HCT116 (cell line): Measurements from ENCODE around the gene GLDC.

ENCODE experiments used
- CEBPB ChIP-seq: IDR thresholded peaks from 2 replicates; pipeline ENCODE4 v1.6.1; 2012; ENCODE audit warnings: low read depth
- EGR1 ChIP-seq: IDR thresholded peaks from 2 replicates; pipeline ENCODE4 v1.6.1; 2012; ENCODE audit warnings: low read depth
- EZH2 ChIP-seq: fragments of 200-600 bp; sonication (generic); IDR thresholded peaks from 2 replicates; pipeline ENCODE4 v1.6.1; 2017; ENCODE audit warnings: antibody characterized with exemption, mixed run types
- EZH2phosphoT487 ChIP-seq: fragments of 200-600 bp; IDR thresholded peaks from 2 replicates; pipeline ENCODE4 v1.6.1; 2018; ENCODE audit warnings: antibody characterized with exemption, borderline replicate concordance
- POLR2AphosphoS5 ChIP-seq: IDR thresholded peaks from 2 replicates; pipeline ENCODE4 v1.6.1; 2011; ENCODE audit warnings: mild to moderate bottlenecking, low read depth, low read length, moderate library complexity
- SP1 ChIP-seq: IDR thresholded peaks from 2 replicates; pipeline ENCODE4 v1.6.1; 2012; ENCODE audit warnings: low read depth
- ZNF274 ChIP-seq: fragments of 200-500 bp; sonication (Bioruptor generic); IDR thresholded peaks from 2 replicates; pipeline ENCODE4 v1.6.1; 2014; ENCODE audit warnings: mild to moderate bottlenecking, low read depth, low read length, inconsistent platforms
- TF ChIP-seq, protein P1 (sequence below), 3 experiments: fragments of 200-600 bp in 1 of 3; sonication (generic) in 1 of 3; IDR thresholded peaks in 2 of 3; conservative IDR thresholded peaks in 1 of 3; 2 replicates each; pipeline ENCODE4 v1.5.1; 2012 to 2017; ENCODE audit warnings: low read depth in 2 of 3, low read length in 2 of 3, antibody characterized with exemption in 1 of 3, borderline replicate concordance in 1 of 3, control low read depth in 1 of 3, mild to moderate bottlenecking in 1 of 3, mixed read lengths in 1 of 3, mixed run types in 1 of 3, moderate library complexity in 1 of 3; ENCODE audit not compliant: insufficient read depth in 1 of 3
- TF ChIP-seq, protein P2 (sequence below): IDR thresholded peaks from 2 replicates; pipeline ENCODE4 v1.6.1; 2012; ENCODE audit warnings: low read depth
- TF ChIP-seq, protein P3 (sequence below): IDR thresholded peaks from 2 replicates; pipeline ENCODE4 v1.6.1; 2012

DNA sequence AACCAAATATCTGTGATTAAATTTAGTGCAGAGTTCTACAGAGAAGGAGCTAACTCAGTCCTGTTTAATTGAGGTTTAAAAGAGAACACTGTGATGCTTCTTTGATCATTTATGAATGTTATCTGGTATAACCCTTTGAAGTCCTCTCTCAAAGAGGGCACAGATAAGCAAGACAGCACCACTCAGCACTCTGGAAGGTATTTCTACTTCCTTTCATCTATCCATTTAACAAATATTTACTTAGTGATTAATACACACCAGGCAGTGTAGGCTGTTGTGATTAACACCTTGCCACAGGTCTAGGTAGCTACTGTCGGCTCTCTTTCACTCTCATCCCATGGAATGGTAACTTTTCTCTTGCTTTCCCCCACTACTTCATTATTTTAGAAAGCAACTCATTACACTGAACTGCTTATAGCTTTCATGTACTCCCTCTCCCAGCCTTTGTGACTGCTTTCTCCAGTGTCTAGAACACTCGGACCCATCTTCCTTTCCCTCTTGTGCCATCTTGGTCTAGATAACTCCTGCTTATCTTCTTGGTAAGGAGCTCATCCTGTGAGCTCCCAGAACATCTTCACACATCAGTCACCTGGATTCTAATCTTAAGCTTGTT is 54.7 kb downstream of the GLDC start:
- TF ChIP-seq, protein P1, sequence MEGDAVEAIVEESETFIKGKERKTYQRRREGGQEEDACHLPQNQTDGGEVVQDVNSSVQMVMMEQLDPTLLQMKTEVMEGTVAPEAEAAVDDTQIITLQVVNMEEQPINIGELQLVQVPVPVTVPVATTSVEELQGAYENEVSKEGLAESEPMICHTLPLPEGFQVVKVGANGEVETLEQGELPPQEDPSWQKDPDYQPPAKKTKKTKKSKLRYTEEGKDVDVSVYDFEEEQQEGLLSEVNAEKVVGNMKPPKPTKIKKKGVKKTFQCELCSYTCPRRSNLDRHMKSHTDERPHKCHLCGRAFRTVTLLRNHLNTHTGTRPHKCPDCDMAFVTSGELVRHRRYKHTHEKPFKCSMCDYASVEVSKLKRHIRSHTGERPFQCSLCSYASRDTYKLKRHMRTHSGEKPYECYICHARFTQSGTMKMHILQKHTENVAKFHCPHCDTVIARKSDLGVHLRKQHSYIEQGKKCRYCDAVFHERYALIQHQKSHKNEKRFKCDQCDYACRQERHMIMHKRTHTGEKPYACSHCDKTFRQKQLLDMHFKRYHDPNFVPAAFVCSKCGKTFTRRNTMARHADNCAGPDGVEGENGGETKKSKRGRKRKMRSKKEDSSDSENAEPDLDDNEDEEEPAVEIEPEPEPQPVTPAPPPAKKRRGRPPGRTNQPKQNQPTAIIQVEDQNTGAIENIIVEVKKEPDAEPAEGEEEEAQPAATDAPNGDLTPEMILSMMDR (IDR thresholded peaks at IDR 0.05 in 2 of 3, conservative IDR thresholded peaks at IDR 0.05 in 1 of 3; ENCODE audit: borderline replicate concordance in 1 of 3, insufficient read depth in 1 of 3, low read depth in 2 of 3, low read length in 2 of 3): no peak
- TF ChIP-seq ZNF274: no peak
- TF ChIP-seq EZH2: no peak
- TF ChIP-seq, protein P2, sequence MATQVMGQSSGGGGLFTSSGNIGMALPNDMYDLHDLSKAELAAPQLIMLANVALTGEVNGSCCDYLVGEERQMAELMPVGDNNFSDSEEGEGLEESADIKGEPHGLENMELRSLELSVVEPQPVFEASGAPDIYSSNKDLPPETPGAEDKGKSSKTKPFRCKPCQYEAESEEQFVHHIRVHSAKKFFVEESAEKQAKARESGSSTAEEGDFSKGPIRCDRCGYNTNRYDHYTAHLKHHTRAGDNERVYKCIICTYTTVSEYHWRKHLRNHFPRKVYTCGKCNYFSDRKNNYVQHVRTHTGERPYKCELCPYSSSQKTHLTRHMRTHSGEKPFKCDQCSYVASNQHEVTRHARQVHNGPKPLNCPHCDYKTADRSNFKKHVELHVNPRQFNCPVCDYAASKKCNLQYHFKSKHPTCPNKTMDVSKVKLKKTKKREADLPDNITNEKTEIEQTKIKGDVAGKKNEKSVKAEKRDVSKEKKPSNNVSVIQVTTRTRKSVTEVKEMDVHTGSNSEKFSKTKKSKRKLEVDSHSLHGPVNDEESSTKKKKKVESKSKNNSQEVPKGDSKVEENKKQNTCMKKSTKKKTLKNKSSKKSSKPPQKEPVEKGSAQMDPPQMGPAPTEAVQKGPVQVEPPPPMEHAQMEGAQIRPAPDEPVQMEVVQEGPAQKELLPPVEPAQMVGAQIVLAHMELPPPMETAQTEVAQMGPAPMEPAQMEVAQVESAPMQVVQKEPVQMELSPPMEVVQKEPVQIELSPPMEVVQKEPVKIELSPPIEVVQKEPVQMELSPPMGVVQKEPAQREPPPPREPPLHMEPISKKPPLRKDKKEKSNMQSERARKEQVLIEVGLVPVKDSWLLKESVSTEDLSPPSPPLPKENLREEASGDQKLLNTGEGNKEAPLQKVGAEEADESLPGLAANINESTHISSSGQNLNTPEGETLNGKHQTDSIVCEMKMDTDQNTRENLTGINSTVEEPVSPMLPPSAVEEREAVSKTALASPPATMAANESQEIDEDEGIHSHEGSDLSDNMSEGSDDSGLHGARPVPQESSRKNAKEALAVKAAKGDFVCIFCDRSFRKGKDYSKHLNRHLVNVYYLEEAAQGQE: no peak
- TF ChIP-seq, protein P3, sequence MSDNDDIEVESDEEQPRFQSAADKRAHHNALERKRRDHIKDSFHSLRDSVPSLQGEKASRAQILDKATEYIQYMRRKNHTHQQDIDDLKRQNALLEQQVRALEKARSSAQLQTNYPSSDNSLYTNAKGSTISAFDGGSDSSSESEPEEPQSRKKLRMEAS: no peak
- no peak for TF ChIP-seq EZH2phosphoT487
- TF ChIP-seq EGR1: no peak
- TF ChIP-seq CEBPB: 0 out of 2 replicates have a peak, but pooled peaks have one; percentile 21
- TF ChIP-seq SP1: no peak; the same call in none of the 2 replicates
- TF ChIP-seq POLR2AphosphoS5: no peak
